Right cardiac atrium (tissue), 5 donors: ENCODE measurements around the gene GRHL3. TPM values are rescaled to one million over a fixed set of nuclear protein-coding genes. Genes with fewer than 3 reads are reported as not detected.
A peak's percentile ranks its signal among the peaks of the same experiment; 100 is the strongest.

Experiments
- ATAC-seq, 2 donors: fragments of 200-7000 bp; cut with Tn5 transposase; one replicate each; pipeline versions ENCODE4 v1.8.0 to v1.9.1; 2020; ENCODE audit warnings: moderate library complexity in 2 of 2, mild to moderate bottlenecking in 1 of 2
- DNase-seq, 3 donors: peaks; one replicate each; pipeline ENCODE4 v3.0.0-alpha.2; 2020
- H3K27ac ChIP-seq: one replicate; pipeline ENCODE4 v1.5.1; 2013; ENCODE audit warnings: mild to moderate bottlenecking, low read length, control low read depth, moderate library complexity
- H3K27me3 ChIP-seq: one replicate; pipeline ENCODE4 v1.6.1; 2013; ENCODE audit not compliant: control insufficient read depth, insufficient read depth
- H3K4me1 ChIP-seq: one replicate; pipeline ENCODE4 v1.6.1; 2013; ENCODE audit warnings: low read length; ENCODE audit not compliant: control insufficient read depth, insufficient read depth
- H3K4me3 ChIP-seq: one replicate; pipeline ENCODE4 v1.5.1; 2013; ENCODE audit warnings: low read length, control low read depth
- H3K9me3 ChIP-seq: one replicate; pipeline ENCODE4 v1.6.1; 2013; ENCODE audit warnings: low read length; ENCODE audit not compliant: control insufficient read depth
- WGBS: extraction: QIAGEN DNeasy Blood & Tissue Kit; methylation state at CpG from one replicate; pipeline ENCODE4 v1.1.7; 2013; 5-methylcytosine and 5-hydroxymethylcytosine counted together
- intact Hi-C, 4 donors: fragments of 100-400 bp; cut with DNase I; formaldehyde crosslinking; loops; one replicate each; pipeline versions ENCODE4 v1.11.0 to v1.14.0; 2022 to 2023
- polyA plus RNA-seq: library from polyadenylated mRNA; stranded (reverse); fragments of 200-250 nt; gene quantifications from one replicate; pipeline ENCODE4 v1.2.3, GENCODE V29; 2013
- total RNA-seq, 4 donors: library from RNA; stranded (reverse); fragmentation: NEBNext Ultra II Directional; extraction: Animal tissue kit (Norgen Biotek cat#: 25700); gene quantifications; one replicate each; pipeline ENCODE4 v1.2.1, GENCODE V29; 2021
- donor health status: healthy with polysubstance abuse.
- donor health status: DM: no; HTN: yes; CAD: no.
- donor health status: DM: no; HTN: no; CAD: no.
- donor health status: DM: no; HTN: yes; CAD: no; lungs with severe emphysema.
- donor health status: DM: yes; HTN: yes; CAD: no.

GRHL3 gene
- total and polyA plus RNA-seq, 5 donors = 0.39 to 1.7 (median 0.85) TPM; not detected in 2

DNA sequence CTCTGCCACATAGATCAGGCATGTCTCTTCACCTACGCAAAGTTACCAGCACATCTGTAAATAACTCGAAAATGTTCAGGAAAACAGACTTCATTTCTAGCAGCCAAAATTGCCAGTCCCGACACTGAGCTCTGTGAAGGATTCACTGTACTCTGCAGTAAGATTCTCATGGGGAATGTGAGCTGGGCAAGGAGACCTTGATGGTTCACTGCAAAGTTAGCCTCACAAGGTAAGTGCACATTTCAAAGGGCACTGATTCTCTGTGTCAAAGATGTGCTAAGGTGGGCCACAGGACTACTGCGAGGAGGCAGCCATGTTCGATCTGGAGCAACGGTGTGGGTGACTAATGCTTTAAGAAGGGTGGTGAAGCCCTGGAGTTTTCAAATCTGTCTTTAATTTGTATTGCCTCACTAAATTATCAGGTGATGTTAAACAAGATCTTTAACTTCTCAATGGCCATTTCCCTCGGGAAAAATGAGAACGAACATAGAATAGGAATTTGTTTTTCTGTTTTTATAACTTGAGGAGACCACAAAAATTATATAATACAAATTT, 69.3 kb downstream of the GRHL3 start:
- no peak overlapping the region for H3K27ac ChIP-seq
- no peaks in the 10 kb centered on the region for H3K9me3 ChIP-seq
- no peak for DNase-seq
- intact Hi-C loops = no loop called here
- no peak for ATAC-seq
- peaks cover 6% of the 10 kb centered on the region for H3K4me1 ChIP-seq
- no peak overlapping the region for H3K4me3 ChIP-seq
- WGBS = 92% methylated on average over 8 of the region's 8 CpGs
- no peaks in the 10 kb centered on the region for H3K27me3 ChIP-seq

DNA sequence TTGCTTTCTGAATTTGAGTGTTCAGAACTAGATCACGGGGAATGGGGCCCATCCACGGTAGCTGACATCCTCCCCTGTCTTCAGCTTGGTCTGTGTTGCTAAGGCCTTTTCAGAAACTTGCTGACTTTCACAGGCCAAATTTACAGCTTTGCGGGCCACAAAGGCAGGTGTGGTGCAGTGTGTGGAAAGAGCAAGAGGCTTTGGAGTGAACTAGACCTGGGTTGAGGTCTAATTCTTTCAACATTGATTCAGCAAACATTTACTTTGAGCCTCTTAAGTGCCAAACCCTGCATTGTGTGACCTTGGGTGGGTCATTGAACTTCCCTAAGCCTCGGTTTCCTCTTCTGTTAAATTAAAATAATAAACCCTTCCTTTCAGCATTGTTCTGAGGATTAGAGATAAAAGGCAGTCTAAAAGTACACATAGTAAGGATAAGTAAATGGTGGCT, 70.1 kb downstream of the GRHL3 start:
- DNase-seq (no peak), ATAC-seq (peak in 1 of 2 donors; percentile 53)
- H3K4me3 ChIP-seq = no peak overlapping the region
- WGBS = 90% methylated on average over 4 of the region's 4 CpGs
- peaks cover 6% of the 10 kb centered on the region for H3K4me1 ChIP-seq
- no peaks in the 10 kb centered on the region for H3K27me3 ChIP-seq
- no peak overlapping the region for H3K27ac ChIP-seq
- no peaks in the 10 kb centered on the region for H3K9me3 ChIP-seq
- intact Hi-C loops = no loop called here

DNA sequence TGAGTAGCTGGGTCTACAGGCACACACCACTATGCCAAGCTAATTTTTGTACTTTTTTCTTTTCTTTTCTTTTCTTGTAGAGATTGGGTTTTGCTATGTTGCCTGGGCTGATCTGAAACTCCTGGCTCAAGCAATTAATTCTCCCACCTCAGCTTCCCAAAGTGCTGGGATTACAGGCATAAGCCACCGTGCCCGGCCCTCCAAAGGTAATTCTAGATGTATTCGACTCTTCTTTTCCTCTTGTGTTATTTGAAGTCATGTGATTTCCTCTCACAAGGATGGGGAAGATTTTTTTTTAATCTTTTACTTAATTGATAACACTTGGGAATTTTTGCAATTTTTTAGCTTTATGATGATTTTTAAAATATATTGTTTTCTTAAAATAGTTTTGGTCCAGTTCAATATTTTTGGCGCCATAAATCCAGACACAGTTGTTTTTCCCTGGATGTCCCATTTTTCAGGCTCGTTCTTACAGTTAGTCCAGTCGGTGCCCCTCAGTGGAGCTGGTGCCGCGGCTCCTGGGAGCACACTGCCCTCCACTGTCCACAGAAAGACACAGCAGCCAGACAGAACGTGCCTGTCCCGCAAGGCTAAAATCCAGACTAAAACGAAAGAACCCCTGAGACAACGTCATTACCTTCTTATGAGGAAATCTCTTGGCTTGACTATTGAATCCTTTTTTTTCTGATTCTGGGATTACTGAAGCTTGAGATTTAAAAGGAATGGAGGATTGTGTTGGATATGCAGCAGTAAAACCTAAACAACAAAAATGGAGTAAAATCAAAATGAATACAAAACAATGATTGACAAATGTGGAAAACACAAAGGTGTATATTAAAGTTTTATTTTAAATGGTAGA, 72.0 kb downstream of the GRHL3 start:
- no peaks in the 10 kb centered on the region for H3K27me3 ChIP-seq
- peaks cover 6% of the 10 kb centered on the region for H3K4me1 ChIP-seq
- 11% methylated on average over 12 of the region's 12 CpGs for WGBS
- ATAC-seq (peak; percentile 92 to 94), DNase-seq (peak; percentile 83 to 91 (median 89))
- no peak overlapping the region for H3K27ac ChIP-seq
- H3K9me3 ChIP-seq = no peaks in the 10 kb centered on the region
- intact Hi-C loops = loop anchor here in 3 of 4 donors (2.0 to 10.0 kb wide), 4 partner anchors 69 to 244 kb away; no protein-coding TSS in a partner anchor
- H3K4me3 ChIP-seq = no peak overlapping the region

DNA sequence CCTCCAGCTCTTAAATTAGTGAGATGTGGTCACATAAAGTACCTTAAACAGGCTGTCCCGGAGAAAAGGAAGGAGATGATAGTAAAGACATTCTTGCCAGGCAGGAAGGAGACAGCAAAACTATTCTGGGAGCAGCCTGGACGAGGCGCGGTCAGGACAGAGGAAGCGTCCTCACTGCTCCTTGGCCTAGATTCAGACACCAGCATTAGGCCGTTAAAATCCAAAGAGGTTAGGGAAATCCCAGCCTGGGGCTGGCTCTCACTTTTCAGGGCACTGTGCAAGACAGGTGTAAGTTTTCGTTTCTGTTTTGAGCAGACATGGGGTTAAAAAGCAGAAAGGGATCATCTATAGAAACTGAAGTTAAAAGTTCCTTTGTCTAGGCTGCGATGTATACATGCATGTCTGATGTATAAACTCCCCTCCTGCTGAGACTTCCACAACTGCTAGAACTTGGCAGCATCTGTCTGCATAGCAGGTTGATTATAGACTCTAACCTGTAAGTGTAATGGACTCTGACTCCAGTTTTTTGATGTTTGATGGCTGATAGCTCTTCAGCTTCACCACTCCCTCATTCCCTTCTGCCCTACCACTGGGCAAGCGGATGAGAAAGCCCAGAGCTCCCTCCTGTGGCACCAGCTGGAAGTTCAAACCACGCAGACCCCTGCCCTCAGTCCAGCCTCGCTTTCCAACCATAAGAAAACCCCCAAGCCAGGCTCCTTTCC, 72.9 kb downstream of the GRHL3 start:
- peak; percentile 80 to 84 for ATAC-seq
- DNase-seq = peak; percentile 56 to 82 (median 77)
- Histone ChIP-seq H3K27me3 (no peaks in the 10 kb centered on the region), H3K27ac (peak overlapping the region; percentile 89), H3K4me3 (peak overlapping the region; percentile 8), H3K4me1 (peaks cover 6% of the 10 kb centered on the region), H3K9me3 (no peaks in the 10 kb centered on the region)
- WGBS = 27% methylated on average over 11 of the region's 11 CpGs
- intact Hi-C loops = loop anchor here (2.0 to 10.0 kb wide), 5 partner anchors 70 to 243 kb away; no protein-coding TSS in a partner anchor

DNA sequence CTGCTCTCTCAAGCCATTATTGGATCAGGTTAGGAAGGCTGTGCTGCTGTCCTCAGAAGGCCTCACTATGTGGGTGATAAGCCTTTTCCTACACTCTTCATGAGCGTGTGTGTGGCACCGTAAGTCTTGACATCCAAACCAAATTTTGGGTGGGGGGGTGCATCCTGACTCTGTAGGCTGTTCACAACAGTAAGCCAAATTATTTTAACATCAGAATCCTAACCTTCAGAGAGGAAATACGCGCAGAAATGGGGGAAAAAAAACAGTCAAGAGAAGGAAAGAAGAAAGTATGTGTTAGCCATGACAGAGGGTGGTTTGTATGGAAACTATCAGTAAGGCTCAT, 73.4 kb downstream of the GRHL3 start:
- intact Hi-C loops = loop anchor here in 2 of 4 donors (2.0 to 10.0 kb wide), 3 partner anchors 70 to 242 kb away; no protein-coding TSS in a partner anchor
- WGBS = 74% methylated on average over 4 of the region's 4 CpGs

DNA sequence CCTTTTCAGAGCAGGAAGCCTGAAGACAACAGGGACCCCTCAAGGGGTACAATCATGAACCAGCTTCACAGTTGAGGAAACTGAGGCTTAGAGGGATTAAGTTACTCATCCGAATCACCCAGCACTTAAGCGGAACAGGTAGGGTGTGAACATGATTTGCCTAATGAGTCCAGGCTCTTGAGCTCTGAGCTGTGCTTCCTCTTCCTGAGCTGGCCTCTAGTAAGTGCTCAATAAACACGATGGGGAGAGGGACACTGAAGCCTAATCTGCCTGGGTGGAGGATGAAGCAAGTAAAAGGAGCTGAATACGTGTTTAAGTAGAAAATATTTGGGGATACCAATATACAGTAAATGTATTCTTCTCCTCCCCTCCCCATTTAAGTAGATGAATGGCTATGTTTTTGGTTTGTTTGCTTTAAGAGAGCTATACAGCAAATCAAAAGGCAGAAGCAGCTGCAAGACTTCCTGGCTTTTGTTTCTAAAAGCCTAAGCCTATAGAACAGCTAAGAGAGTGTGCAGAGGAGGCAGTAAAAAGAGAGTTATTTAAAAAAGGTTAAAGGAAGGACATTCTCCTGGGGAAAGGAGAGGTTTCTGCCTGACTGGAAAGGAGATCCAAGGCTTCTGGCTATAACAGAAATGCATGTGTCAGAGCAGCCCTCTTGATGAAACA, 74.0 kb downstream of the GRHL3 start:
- Histone ChIP-seq H3K4me1 (peaks cover 6% of the 10 kb centered on the region), H3K9me3 (no peaks in the 10 kb centered on the region), H3K27me3 (no peaks in the 10 kb centered on the region), H3K4me3 (no peak overlapping the region), H3K27ac (no peak overlapping the region)
- no peak for DNase-seq
- intact Hi-C loops = loop anchor here in 2 of 4 donors (2.0 to 10.0 kb wide), 3 partner anchors 71 to 242 kb away; no protein-coding TSS in a partner anchor
- no peak for ATAC-seq
- WGBS = 82% methylated on average over 4 of the region's 4 CpGs

More for the DNA sequence above, 73.4 kb downstream of the GRHL3 start:
- peaks cover 6% of the 10 kb centered on the region for H3K4me1 ChIP-seq
- ATAC-seq (no peak), DNase-seq (no peak)
- H3K4me3 ChIP-seq = no peak overlapping the region
- H3K27me3 ChIP-seq = no peaks in the 10 kb centered on the region
- no peaks in the 10 kb centered on the region for H3K9me3 ChIP-seq
- H3K27ac ChIP-seq = peak overlapping the region; percentile 89

DNA sequence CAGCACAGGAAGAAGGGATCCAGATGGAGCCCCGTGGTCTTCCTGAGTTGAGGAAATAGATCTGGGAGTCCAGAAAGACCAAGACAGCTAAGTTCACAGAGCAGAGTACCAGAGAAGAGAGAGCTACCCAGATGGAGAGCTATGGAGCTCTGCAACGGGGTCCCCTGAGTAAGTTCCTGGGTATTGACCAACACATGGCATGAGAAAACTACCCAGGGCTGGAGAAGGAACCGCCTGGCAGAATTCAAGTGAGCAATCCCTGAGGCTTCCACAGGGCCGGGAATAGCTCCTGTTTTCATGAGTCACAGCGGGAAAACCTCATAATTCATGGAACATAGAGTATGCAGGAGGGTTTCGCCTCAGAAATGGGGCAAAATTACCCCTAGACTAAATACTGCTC, 74.7 kb downstream of the GRHL3 start:
- intact Hi-C loops = loop anchor here in 2 of 4 donors (2.0 to 10.0 kb wide), 3 partner anchors 72 to 241 kb away; no protein-coding TSS in a partner anchor
- no peak for DNase-seq
- ATAC-seq = no peak
- H3K4me1 ChIP-seq = peaks cover 6% of the 10 kb centered on the region
- H3K27me3 ChIP-seq = no peaks in the 10 kb centered on the region
- WGBS = 78% methylated on average over 6 of the region's 6 CpGs
- no peaks in the 10 kb centered on the region for H3K9me3 ChIP-seq
- H3K4me3 ChIP-seq = no peak overlapping the region
- no peak overlapping the region for H3K27ac ChIP-seq

DNA sequence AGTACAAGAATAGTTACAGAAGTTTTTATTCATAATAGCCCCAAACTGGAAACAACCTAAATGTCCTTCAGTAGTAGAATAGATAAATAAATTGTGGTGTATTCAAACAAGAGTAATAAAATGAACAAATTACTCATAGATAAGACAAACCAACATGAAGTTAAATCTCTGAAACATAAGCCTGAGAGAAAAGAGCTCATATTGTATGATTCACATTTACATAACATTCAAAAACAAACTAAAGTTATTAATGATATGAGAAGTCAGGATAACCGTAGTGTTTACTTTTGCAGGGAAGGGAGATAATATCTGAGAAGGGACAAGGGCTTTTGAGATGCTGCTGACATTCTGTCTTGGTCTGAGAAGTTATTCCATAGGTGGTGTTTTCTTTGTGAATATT, 80.9 kb downstream of the GRHL3 start:
- intact Hi-C loops = no loop called here
- ATAC-seq (no peak), DNase-seq (no peak)
- H3K27me3 ChIP-seq = no peaks in the 10 kb centered on the region
- H3K4me3 ChIP-seq = no peak overlapping the region
- no peak overlapping the region for H3K27ac ChIP-seq
- H3K9me3 ChIP-seq = no peaks in the 10 kb centered on the region
- H3K4me1 ChIP-seq = no peaks in the 10 kb centered on the region
- WGBS = 80% methylated on average over 1 of the region's 1 CpG

DNA sequence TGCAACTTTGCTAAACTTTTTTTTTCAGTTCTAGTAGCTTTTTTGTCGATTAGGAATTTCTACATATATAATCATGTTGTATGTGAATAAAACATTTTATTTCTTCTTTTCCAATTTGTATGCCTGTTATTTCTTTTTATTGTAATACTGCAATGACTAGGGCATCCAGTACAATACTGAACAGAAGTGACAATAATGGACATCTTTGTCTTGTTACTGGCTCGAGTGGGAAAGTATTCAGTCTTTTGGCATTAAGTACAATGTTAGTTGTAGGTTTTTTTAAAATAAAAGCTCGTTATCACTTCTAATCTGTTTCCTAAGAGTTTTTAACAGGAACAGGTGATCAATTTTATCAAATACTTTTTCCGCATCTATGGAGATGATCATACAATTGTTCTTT, 84.6 kb downstream of the GRHL3 start:
- no peaks in the 10 kb centered on the region for H3K27me3 ChIP-seq

More for the DNA sequence above, 84.6 kb downstream of the GRHL3 start:
- H3K4me1 ChIP-seq = no peaks in the 10 kb centered on the region
- ATAC-seq = no peak
- H3K27ac ChIP-seq = no peak overlapping the region
- WGBS = 85% methylated on average over 4 of the region's 4 CpGs
- H3K9me3 ChIP-seq = no peaks in the 10 kb centered on the region
- no peak overlapping the region for H3K4me3 ChIP-seq
- intact Hi-C loops = no loop called here
- no peak for DNase-seq
